HG02623 (cell line): ENCODE results near the gene GULP1.

Source experiments
- ATAC-seq: cut with Tn5 transposase; IDR thresholded peaks from one replicate; pipeline ENCODE4 v1.9.1; 2021; ENCODE audit warnings: moderate library complexity; ENCODE audit not compliant: unreplicated experiment

GULP1 gene

DNA sequence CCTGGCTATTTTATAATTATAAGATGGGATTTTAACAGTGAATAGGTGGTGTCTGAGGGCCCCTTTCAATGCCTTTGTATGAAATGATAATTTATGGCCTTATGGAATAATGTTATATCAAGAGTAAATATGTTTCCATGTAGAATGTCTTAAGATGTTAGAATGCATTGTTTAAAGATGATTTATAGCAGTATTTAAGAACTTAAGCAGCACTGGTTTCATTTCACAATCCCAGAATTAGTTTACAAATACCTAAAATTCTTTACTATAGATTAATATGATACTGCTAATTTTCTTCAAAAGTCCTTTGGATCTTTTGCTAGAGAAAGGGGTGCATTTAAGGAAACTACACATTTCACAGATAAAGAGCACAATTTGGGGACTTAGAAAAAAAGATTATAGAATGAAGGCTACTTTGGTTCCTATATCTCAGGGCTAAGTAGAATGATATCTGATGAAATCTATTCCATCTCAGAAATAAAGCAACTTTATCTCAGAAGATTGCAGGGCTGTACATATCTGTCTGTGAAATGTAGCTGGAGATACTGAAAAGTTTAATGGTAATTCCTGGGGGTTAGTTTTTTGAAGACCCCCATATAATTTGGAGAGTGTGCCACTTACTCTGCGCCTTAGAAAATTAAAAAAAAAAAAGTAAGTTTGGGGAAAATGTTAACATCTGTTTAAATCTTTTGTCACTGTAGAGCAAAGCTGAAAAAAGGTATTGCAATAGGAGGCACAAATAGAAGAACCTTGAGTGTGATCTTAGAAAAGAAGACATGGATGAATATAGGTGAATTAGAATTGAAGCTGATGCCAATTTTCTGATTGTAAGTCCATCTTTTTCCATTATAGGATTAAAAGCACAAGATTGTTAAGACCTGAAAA lies 123.4 kb downstream of the GULP1 start:
- no peak for ATAC-seq

DNA sequence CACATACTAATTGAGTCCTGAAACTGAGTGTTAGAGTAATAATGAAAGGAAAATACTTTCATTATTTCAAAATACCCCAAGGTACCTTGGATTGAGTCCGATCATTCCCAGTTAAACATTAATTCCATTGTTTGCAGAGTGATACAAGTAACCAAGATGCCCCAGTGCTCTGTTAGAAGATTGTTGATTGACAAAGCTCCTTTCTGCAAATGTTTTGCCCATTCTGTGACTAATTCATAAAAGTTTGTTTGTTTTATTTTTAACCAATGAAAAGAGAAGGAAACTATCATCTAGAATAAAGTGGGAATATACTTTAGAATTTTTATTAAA lies 124.0 kb downstream of the GULP1 start:
- ATAC-seq, result no peak

DNA sequence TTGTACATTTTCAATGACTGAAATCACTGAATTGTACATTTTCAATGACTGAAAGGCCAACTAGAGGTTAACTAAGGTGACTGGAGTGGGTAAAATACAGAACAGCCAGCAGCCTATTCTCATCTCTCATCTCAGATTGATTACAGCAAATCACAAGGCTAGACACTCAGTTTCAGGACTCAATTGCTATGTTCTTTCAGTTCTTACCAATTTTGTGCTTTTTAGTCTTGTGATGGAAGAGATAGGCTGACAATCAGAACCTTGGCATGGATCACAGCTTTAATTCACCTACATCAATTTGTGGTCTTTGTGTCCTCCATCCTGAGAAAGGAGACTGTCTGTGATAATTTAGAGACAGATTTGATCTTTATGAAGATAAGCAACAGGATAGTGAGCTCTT lies 124.7 kb downstream of the GULP1 start:
- no peak for ATAC-seq

DNA sequence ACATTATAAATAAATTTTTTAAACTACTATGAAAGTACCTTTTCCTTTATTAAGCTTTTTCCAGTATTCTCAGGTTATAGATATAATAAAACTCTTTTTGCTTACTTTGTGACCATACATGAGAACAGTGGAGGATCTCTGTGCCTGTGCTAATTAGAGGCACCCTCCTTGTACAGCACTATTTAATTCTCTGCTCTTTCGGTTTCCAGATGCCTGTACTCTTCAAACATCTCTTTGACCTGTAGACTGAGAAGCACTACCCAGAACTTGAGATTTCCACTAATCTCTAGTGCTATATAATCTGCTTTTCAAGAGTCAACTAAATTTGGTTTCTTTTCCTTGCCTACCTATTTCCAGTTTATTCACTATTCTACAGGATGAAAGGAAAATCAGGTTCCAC lies 131.1 kb downstream of the GULP1 start:
- ATAC-seq, result no peak

DNA sequence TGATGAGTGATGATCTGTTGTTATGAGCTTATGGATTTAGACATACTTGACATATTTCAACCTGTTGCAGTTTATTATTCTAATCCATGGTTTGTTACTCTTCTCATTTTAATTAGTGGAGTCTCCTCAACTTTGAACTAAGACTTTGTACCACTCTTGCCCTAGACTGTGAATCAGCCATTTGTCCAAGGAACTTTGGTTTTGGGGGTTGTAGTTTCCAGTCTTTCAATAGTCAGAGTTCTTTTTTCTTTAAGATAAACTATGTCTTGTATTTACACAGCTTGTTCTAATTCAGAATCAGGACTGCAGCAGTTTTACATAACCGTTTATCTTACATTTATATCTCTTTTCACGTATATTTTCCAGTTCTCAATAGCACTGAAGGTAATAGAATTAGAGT lies 133.6 kb downstream of the GULP1 start:
- ATAC-seq, result no peak

DNA sequence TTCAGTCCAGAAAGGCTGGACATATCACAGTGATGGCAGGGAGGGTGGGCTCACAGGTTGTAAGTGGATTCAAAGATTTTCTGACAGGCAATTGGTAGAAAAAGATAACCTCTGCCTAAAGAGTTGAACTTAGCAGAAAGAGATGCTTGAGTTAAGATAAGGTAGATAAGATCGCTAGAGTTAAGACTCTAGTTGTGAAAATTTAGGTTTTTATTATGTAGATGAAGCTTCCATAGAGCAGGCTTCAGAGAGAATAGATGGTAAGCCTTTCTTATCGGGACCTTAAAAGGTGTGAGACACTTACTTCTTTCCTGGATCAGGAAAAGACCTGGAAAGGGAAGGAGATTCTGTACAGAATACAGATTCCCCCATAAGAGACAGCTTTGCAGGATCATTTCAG lies 134.4 kb downstream of the GULP1 start:
- no peak for ATAC-seq

DNA sequence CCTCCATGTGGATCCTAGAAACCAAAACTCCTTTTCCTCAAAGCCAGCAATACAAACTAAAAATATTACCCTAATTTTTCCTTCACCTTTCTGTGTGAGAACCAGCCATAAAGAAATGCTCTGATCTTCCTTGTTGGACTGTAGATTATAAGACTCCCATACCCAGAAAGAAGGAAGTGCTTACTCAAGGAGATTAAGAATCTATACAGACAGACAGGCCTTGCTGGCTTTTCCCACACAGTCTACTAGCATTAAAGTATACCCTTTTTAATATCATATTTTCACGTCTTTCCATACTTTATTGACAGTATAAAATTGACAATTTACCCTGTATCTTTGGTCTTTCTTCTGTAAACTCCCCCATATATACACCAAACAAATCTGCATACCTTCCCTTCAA lies 139.0 kb downstream of the GULP1 start:
- no peak for ATAC-seq

DNA sequence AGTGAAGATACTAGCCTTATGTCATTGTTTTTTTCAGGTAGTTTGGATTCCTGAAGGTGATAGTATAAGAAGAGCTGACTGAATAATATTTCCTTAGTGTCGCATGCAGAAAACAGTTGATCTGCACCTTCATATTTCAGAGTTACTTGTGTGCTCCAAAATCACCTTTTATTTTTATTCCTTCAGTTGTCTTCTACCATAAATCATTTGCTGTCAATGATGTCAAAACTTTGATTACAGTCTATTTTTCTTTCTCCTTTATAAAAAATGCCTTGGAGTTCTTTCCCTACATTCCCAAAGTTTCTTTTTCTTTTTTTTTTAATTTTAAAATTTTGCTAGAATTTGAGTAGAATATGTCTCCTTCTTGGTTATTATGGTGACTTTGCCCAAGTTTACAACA lies 142.3 kb downstream of the GULP1 start:
- ATAC-seq, result no peak

DNA sequence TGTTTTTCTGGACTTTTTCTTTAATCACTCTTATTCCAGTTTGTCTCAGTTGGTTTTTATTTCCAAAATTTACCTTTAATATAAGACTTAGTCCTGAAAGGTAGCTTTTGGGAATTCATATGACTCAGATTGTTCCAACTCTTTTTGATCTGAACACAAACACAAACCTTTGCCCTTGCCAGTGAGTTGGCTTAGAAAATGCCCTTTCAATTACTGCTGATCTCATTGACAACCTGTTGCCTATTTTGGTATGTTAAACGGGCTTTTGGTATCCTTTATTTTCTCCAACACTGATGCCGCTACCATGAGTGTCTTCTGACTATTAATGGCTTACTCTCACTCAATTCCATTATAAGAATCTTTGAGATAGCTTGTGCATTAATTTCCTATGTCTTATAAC lies 143.4 kb downstream of the GULP1 start:
- ATAC-seq, result no peak

DNA sequence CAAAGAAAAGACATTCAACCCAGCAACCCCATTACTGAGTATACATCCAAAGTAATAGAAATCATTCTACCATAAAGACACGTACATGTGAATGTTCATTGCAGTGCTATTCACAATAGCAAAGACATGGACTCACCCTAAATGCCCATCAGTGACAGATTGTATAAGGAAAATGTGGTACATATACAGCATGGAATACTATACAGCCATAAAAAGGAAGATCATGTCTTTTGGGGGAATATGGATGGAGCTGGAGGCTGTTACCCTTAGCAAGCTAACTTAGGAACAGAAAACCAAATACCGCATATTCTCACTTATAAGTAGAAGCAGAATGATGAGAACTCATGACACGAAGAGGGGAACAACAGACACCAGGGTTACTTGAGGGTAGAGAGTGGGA lies 145.9 kb downstream of the GULP1 start:
- ATAC-seq, result no peak

DNA sequence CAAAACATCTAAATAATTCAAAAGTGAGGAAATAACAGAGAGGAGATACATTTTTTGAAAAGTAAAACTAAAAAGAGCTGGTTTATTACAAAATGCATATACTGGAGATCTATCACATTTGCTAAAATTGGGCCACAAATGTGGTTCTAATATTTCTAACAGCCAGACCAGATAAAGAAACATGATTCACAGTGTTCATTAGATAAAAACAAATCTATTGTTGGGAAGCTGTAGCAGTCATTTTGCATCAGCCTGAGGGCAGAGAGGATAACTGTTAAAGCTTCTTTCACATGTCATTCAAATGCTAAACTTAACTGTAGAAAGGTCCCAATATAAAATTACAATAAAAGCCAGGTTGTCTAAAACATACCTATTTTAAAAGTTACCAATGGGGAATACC lies 148.3 kb downstream of the GULP1 start:
- no peak for ATAC-seq

DNA sequence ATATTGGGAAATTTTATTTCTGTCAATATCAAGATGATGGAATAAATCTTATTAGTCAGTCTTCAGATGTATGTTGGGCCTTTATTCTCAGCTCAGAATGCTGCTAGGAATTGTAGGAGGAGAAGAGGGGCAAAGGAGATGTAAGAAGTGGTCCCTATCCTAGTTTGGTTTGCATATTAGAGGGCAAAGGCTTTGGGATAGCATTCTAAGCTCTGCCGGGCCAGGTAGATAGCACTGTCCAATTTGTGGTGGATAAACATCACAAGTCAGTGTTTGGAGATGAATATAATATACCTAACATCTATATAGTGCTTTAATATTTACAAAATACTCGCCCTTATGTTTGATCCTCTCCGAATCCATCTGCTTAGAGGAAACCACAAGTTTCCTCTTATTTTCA lies 149.2 kb downstream of the GULP1 start:
- no peak for ATAC-seq

DNA sequence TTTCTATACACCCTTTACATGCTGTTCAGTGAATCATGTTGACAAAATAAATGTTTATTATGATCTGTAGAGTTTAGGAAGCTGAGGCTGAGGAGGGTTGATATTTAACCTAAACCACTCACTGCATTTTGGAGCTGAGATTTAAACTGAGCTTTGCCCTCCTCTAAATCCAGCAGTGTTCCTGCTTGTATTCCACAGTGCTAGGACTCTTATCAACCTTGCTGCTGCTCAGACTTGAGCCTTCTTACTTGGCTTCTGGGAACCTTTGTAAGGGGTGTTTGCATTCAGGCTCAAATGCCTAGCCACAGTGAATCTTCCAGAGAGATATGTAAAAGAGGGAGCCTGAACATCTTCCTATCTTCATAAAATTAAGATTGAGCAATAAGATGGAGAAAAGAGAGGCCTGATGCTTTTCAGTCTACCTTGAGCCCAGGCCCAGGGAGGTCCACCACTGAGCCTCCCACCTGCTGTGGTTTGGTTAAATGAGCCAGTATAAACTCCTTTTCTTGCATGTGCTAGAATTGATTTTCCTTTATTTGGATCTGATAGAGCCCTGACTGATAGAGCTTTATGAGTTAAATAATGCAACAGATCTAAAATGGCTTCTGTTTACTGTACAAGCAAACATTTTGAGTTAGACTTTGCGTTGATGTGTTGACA lies 149.7 kb downstream of the GULP1 start:
- ATAC-seq, result no peak

DNA sequence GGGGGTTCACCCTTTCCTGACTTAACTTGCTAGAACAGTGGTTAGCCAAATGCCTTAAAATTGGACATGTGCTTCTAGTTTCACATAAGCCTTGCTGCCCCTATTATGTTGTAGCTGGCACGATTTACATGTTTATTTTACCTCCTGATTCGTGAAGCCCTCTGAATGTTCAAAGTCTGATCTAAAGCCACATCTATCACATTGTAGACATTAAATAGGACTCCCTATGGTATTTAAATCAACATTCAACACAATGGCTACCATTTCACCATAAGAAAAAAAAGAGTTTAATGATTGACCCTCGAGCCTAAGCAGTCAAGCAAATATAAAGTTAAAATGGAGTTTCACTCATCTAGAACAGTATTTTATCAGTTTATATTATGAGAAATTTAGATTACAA lies 151.5 kb downstream of the GULP1 start:
- no peak for ATAC-seq

DNA sequence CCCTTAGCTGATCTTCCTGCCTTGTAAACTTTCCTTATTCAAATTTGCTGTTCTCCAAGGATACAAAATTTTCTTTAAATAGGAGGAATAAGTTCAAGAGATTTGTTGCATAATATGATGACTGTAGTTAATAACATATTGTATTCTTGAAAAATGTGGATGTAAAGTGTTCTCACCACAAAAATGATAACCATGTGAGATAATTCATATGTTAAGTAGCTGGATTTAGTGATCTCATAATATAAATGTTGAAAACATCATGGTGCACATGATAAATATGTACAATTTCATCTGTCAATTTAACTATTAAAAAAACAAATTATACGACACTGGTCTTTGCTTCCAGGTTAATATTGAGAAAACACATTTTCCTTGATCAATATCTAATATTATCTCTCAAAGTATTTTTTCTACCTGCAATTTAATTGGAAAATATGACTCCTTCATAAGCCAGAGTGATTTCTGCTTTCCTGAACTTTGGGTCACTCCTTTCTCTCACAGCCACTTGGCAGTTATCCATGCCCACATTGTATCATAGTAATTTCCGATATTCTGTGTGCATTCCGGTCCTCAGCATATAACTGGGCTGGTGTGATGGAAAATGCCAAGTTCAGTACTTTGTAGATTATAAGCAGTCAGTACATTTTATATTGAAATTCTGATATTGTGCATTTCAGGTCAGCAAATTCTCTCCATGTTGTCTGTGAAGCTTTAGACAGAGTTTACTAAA lies 152.6 kb downstream of the GULP1 start:
- no peak for ATAC-seq

DNA sequence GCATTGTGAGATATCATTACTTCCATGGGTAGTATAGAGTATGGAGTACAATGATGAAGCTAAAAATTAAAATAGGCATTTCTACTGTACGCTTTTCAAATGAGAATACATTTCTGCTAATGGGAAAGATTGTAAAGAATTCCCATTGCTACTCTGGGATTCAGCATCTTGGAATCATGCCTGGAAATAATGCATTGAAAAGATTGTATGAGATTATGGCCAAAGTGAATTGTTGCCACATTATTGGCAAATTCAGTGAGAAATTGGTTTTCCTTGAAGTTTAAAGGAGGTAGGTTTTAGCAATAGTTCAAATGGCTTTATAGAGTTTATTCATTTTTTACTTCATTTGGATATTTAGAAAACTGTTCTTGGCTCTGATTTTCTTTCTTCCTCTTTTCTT lies 157.9 kb downstream of the GULP1 start:
- ATAC-seq, result no peak

DNA sequence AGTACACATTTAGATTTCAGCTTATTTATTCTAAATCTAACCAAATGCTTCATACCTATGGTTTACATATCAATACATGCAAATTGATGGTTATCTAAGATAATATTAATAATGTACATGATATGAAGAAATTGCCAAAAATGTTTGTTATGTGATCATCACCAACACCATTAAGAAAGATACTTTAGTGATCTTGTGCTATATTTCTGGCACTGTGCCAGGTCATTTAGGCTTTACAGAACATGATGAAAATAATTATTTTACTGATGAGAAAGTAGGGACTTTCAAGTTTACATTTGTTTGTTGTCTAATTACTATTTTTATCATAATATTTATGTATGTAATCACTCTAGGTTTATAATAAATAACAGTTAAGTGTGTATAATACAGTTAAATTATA lies 158.3 kb downstream of the GULP1 start:
- no peak for ATAC-seq

DNA sequence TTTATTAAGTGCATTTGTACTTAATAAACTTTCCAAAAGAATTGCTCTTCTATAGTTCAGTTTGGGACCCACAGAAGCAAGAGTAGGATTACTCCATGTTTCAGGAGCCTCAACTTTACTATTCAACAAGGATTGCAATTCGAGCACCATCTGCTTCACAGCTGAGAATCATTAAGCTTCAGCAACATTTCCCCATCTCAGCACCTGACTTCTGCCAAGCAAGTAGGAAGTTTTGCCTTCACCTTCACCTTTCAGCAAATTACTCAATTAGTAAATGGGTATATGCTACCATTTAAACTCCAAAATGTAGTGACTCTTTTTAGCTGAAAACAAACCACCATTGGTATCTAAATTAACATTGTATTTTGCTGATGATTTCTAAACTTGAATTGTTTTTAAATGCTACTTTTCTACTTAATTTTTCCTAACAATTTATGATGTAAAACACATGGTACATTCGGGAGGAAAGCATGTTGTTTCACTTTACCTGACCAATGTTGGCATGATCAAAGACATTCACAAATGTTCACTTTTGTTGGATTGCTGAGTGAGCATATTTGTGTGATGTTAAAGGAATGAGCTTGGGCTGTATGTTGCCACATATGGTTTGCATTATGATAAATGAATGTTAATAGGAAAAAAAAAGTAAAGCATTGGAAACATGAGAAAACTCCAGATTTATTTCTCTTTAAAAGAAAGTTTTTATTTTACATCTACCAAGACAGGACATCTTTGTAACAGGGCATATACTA lies 159.2 kb downstream of the GULP1 start:
- ATAC-seq, result no peak

DNA sequence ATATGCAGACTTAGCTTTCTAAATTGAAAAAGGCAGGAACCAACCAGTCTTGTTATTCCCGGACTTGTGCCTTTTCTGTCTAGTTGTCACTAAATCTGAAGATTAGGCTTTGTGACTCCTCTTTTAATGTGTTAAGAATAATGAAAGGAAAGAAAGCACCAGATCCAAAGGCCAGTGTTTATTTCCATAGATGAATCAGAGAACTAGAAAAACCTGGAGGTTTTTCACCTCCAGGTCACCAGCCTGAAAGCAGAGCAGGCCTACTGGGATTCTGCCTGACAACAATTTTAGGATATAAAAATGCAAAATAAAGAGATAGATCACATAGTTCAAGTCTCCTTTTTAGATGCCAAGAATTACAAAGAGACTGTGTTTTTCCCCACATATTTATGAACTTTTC lies 160.4 kb downstream of the GULP1 start:
- no peak for ATAC-seq

DNA sequence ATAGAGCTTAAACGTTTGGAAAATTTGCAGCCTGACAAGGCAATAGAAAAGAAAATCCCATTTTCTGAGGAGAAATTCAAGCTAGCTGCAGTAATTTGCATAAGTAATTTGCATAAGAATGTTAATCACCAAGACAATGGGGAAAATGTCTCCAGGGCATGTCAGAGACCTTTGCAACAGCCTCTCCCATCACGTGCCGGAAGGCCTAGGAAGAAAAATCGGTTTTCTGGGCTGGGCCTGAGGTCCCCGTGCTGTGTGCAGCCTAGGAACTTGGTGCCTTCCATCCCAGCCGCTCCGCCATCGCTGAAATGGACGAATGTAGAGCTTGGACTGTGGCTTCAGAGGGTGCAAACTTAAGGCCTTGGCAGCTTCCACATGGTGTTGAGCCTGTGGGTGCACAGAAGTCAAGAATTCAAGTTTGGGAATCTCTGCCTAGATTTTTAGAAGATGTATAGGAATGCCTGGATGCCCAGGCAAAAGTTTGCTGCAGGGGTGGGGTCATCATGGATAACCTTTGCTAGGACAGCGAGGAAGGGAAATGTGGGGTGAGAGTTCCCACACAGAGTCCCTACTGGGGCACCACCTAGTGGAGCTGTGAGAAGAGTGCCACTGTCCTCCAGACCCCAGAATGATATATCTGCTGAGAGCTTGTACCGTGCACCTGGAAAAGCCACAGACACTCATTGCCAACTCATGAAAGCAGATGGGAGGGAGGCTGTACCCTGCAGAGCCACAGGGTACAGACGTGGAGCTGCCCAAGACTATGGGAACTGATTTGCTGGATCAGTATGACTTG lies 164.6 kb downstream of the GULP1 start:
- ATAC-seq, result no peak

DNA sequence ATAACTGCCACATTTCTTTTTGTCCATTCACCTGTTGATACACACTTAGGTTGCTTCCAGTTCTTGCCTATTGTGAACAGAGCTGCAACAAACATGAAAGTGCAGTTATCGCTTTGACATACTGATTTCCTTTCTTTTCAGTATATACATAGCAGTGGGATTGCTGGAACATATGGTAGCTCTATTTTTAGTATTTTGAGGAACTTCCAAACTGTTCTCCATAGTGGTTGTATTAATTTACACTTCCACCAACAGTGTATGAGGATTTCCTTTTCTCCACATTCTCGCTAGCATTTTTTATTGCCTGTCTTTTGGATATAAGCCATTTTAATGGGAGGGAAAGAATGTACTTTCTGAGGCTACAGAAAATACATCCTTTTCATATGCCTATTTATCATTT lies 167.4 kb downstream of the GULP1 start:
- ATAC-seq, result no peak
